Nephron progenitor cell (in vitro differentiated cells): ENCODE results near the gene TOLLIP.

Source experiments
- DNase-seq: peaks from one replicate; pipeline ENCODE4 v3.0.0; 2021
- H3K27ac Mint-ChIP-seq: 2 replicates; pipeline ENCODE4 v1.8.0; 2021; ENCODE audit warnings: mild to moderate bottlenecking, moderate library complexity, mixed read lengths
- H3K27me3 Mint-ChIP-seq: 2 replicates; pipeline ENCODE4 v1.8.0; 2021; ENCODE audit warnings: mild to moderate bottlenecking, low read depth, mixed read lengths; ENCODE audit not compliant: poor library complexity
- H3K36me3 Mint-ChIP-seq: 2 replicates; pipeline ENCODE4 v1.8.0; 2021; ENCODE audit warnings: low read depth, mixed read lengths
- H3K4me1 Mint-ChIP-seq: 2 replicates; pipeline ENCODE4 v1.8.0; 2021; ENCODE audit warnings: mixed read lengths
- H3K4me3 Mint-ChIP-seq: 2 replicates; pipeline ENCODE4 v1.8.0; 2021; ENCODE audit warnings: mild to moderate bottlenecking, moderate library complexity, mixed read lengths
- H3K9me3 Mint-ChIP-seq: 2 replicates; pipeline ENCODE4 v1.8.0; 2021; ENCODE audit warnings: mild to moderate bottlenecking, moderate library complexity, mixed read lengths
- CTCF ChIP-seq: fragments of 200-600 bp; sonication (generic); IDR thresholded peaks from 2 replicates; pipeline ENCODE4 v1.5.0; 2021; ENCODE audit warnings: antibody characterized with exemption

The TOLLIP gene

GRCh38 chr11:1224491-1225385 is 84.7 kb downstream of the TOLLIP start:
- peaks cover 10% of the 10 kb centered on the region for H3K27me3 Mint-ChIP-seq
- H3K36me3 Mint-ChIP-seq = no peaks in the 10 kb centered on the region
- no peak overlapping the region for H3K4me3 Mint-ChIP-seq
- no peak for TF ChIP-seq CTCF
- peak; percentile 58 for DNase-seq
- H3K9me3 Mint-ChIP-seq = no peaks in the 10 kb centered on the region
- no peak overlapping the region for H3K27ac Mint-ChIP-seq
- H3K4me1 Mint-ChIP-seq = peaks cover 16% of the 10 kb centered on the region
